Neural progenitor cell (in vitro differentiated cells): Measurements from ENCODE around the gene PNPT1. TPM values are rescaled to one million over a fixed set of nuclear protein-coding genes. Genes with fewer than 3 reads are reported as not detected.
"Not testable (repeated sequence)": the region's sequence is repeated elsewhere in the genome, so short reads cannot be mapped to it uniquely, and the experiment has no call there.

Experiments used
- DNase-seq: peaks from one replicate; pipeline ENCODE4 v3.0.0-alpha.2; 2016; ENCODE audit warnings: low spot score
- H2AFZ ChIP-seq: fragments of 200-600 bp; sonication (generic); replicated peaks from 2 replicates; pipeline ENCODE4 v1.6.1; 2016; ENCODE audit warnings: antibody characterized with exemption
- H3F3A ChIP-seq: fragments of 200-600 bp; sonication (generic); 2 replicates; pipeline ENCODE4 v1.6.1; 2016; ENCODE audit warnings: antibody characterized with exemption, low read depth
- H3K27ac ChIP-seq: fragments of 200-600 bp; sonication (generic); 2 replicates; pipeline ENCODE4 v1.5.1; 2016; ENCODE audit warnings: mild to moderate bottlenecking
- H3K27me3 ChIP-seq: fragments of 200-600 bp; sonication (generic); 2 replicates; pipeline ENCODE4 v1.6.1; 2016; ENCODE audit warnings: mild to moderate bottlenecking, moderate library complexity
- H3K36me3 ChIP-seq: fragments of 200-600 bp; sonication (generic); 2 replicates; pipeline ENCODE4 v1.5.1; 2016
- H3K4me1 ChIP-seq: fragments of 200-600 bp; sonication (generic); 2 replicates; pipeline ENCODE4 v1.6.1; 2016; ENCODE audit warnings: mixed run types
- H3K4me2 ChIP-seq: fragments of 200-600 bp; sonication (generic); 2 replicates; pipeline ENCODE4 v1.6.1; 2016
- H3K4me3 ChIP-seq: fragments of 200-600 bp; sonication (generic); 2 replicates; pipeline ENCODE4 v1.5.1; 2016
- H3K79me2 ChIP-seq: fragments of 200-600 bp; sonication (generic); 2 replicates; pipeline ENCODE4 v1.6.1; 2016; ENCODE audit warnings: low read depth
- H3K9ac ChIP-seq: fragments of 200-600 bp; sonication (generic); 2 replicates; pipeline ENCODE4 v1.6.1; 2016
- H3K9me3 ChIP-seq: fragments of 200-600 bp; sonication (generic); 2 replicates; pipeline ENCODE4 v1.5.1; 2016; ENCODE audit warnings: low read depth
- H4K20me1 ChIP-seq: fragments of 200-600 bp; sonication (generic); 2 replicates; pipeline ENCODE4 v1.6.1; 2016; ENCODE audit warnings: low read depth
- H3K27ac Mint-ChIP-seq: 3 replicates; pipeline ENCODE4 v1.8.0; 2021; ENCODE audit warnings: mixed read lengths
- H3K27me3 Mint-ChIP-seq: 2 replicates; pipeline ENCODE4 v1.8.0; 2022; ENCODE audit warnings: low read depth, mild to moderate bottlenecking, inconsistent platforms, moderate library complexity, mixed read lengths; ENCODE audit not compliant: insufficient read depth
- H3K36me3 Mint-ChIP-seq: 3 replicates; pipeline ENCODE4 v1.8.0; 2021; ENCODE audit warnings: mixed read lengths
- H3K4me1 Mint-ChIP-seq: 3 replicates; pipeline ENCODE4 v1.8.0; 2021; ENCODE audit warnings: mixed read lengths
- H3K4me3 Mint-ChIP-seq: 3 replicates; pipeline ENCODE4 v1.8.0; 2021; ENCODE audit warnings: mild to moderate bottlenecking, moderate library complexity, mixed read lengths
- H3K9me3 Mint-ChIP-seq: 3 replicates; pipeline ENCODE4 v1.8.0; 2020; ENCODE audit warnings: mixed read lengths
- EZH2 ChIP-seq: fragments of 200-600 bp; sonication (generic); IDR thresholded peaks from 2 replicates; pipeline ENCODE4 v1.6.1; 2017; ENCODE audit warnings: antibody characterized with exemption, mild to moderate bottlenecking, moderate library complexity
- EZH2phosphoT487 ChIP-seq: fragments of 200-600 bp; sonication (generic); IDR thresholded peaks from 2 replicates; pipeline ENCODE4 v1.6.1; 2017; ENCODE audit warnings: antibody characterized with exemption
- total RNA-seq: library from RNA; depleted of rRNA; stranded (reverse); fragments of >200 nt; gene quantifications from 2 replicates; pipeline ENCODE4 v1.2.3, GENCODE V29; 2015; ENCODE audit warnings: low replicate concordance
- TF ChIP-seq, protein P1 (sequence below): fragments of 200-600 bp; sonication (generic); IDR thresholded peaks from 2 replicates; pipeline ENCODE4 v1.5.1; 2017; ENCODE audit warnings: antibody characterized with exemption, mild to moderate bottlenecking

PNPT1 gene
- total RNA-seq, 1 donor from 2014 or later: 33.5 TPM

DNA sequence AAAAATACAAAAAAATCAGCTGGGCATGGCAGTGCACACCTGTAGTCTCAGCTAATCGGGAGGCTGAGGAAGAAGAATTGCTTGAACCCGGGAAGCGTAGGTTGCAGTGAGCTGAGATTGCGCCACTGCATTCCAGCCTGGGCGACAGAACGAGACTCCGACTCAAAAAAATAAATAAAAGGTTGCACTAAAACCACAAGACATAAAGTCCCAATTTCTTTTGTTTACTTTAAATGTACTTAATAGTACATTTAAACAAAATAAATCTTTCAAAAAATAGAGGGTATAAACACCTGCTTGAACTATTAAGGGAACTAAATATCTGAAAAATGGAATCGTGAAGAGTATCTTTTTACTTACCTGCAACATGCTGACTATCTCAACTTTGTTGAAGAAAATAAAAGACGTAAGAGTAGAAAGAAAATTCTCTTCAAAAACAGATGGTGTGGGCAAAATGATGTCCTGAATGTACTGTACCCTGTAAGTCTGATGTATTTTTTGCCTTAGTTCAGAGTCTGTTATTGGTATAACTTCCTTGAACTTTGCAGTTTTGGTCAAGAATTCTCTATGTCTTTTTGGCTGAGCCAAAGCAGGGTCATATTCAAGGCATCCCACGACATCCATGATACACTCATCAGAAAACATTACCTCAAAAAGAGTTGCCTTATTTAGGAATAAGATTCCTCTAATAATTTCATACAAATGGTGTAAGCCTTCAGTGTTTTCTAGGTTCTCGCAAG, 95.4 kb downstream of the PNPT1 start:
- Mint-ChIP-seq H3K4me3 (no peak overlapping the region), H3K36me3 (peaks cover 11% of the 10 kb centered on the region), H3K9me3 (no peaks in the 10 kb centered on the region), H3K4me1 (no peaks in the 10 kb centered on the region), H3K27me3 (no peaks in the 10 kb centered on the region), H3K27ac (no peak overlapping the region)
- Histone ChIP-seq H3K4me1 (no peaks in the 10 kb centered on the region), H3K9me3 (no peaks in the 10 kb centered on the region), H2AFZ (no peak overlapping the region), H3K9ac (no peak overlapping the region), H3K4me2 (no peak overlapping the region), H3K27me3 (no peaks in the 10 kb centered on the region), H4K20me1 (peaks cover 2% of the 10 kb centered on the region), H3K4me3 (no peak overlapping the region), H3K36me3 (no peaks in the 10 kb centered on the region), H3K79me2 (peaks cover 24% of the 10 kb centered on the region), H3K27ac (no peak overlapping the region), H3F3A (no peaks in the 10 kb centered on the region)
- TF ChIP-seq, protein P1, sequence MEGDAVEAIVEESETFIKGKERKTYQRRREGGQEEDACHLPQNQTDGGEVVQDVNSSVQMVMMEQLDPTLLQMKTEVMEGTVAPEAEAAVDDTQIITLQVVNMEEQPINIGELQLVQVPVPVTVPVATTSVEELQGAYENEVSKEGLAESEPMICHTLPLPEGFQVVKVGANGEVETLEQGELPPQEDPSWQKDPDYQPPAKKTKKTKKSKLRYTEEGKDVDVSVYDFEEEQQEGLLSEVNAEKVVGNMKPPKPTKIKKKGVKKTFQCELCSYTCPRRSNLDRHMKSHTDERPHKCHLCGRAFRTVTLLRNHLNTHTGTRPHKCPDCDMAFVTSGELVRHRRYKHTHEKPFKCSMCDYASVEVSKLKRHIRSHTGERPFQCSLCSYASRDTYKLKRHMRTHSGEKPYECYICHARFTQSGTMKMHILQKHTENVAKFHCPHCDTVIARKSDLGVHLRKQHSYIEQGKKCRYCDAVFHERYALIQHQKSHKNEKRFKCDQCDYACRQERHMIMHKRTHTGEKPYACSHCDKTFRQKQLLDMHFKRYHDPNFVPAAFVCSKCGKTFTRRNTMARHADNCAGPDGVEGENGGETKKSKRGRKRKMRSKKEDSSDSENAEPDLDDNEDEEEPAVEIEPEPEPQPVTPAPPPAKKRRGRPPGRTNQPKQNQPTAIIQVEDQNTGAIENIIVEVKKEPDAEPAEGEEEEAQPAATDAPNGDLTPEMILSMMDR: no peak
- TF ChIP-seq EZH2: no peak
- TF ChIP-seq EZH2phosphoT487: no peak
- DNase-seq: no peak

DNA sequence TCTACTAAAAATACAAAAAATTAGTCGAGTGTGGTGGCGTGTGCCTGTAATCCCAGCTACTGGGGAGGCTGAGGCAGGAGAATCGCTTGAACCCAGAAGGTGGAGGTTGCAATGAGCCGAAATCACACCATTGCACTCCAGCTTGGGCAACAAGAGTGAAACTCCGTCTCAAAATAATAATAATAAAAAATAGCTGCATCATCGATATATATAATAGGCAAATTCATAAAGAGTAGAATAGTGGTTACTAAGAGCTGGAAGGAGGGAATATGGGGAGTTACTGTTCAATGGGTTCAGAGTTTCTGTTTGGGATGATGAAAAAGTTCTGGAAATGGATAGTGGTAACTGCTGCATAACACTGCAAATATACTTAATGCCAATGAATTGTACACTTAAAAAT, 96.8 kb downstream of the PNPT1 start:
- not testable (repeated sequence) for H3K4me1 ChIP-seq, H3K9me3 Mint-ChIP-seq

DNA sequence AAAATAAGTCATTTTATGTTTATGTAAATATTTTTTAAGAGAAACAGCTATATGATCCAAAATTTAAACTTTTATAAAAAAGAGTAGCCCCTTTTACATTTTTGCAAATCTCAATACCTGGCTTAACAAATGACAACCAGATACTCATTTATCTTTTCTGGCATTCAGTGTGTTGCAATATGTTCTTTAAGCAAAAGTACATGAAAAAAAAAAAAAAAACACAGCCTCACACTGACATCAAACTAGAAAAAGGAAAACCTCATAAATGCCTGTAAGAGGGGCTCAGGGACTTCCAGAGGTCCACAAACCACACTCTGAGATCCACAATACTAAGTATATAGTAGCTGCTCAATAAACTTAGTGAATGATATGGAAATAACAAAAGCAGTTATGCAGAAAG, 98.1 kb downstream of the PNPT1 start:
- Histone ChIP-seq H3K79me2 (peaks cover 9% of the 10 kb centered on the region), H3K27me3 (no peaks in the 10 kb centered on the region), H3K27ac (no peak overlapping the region), H3K9ac (no peak overlapping the region), H4K20me1 (no peaks in the 10 kb centered on the region), H3K4me1 (no peaks in the 10 kb centered on the region), H3K9me3 (no peaks in the 10 kb centered on the region), H3K36me3 (no peaks in the 10 kb centered on the region), H3F3A (no peaks in the 10 kb centered on the region), H3K4me2 (no peak overlapping the region), H3K4me3 (no peak overlapping the region), H2AFZ (no peak overlapping the region)
- no peaks in the 10 kb centered on the region for H3K27me3 Mint-ChIP-seq
- TF ChIP-seq, protein P1: no peak
- TF ChIP-seq EZH2 (no peak), EZH2phosphoT487 (no peak)
- no peaks in the 10 kb centered on the region for H3K9me3 Mint-ChIP-seq
- H3K4me3 Mint-ChIP-seq: no peak overlapping the region
- no peaks in the 10 kb centered on the region for H3K4me1 Mint-ChIP-seq
- H3K27ac Mint-ChIP-seq: no peak overlapping the region
- no peak for DNase-seq
- H3K36me3 Mint-ChIP-seq: peaks cover 7% of the 10 kb centered on the region

More for the DNA sequence above, 96.8 kb downstream of the PNPT1 start:
- H3K9me3 ChIP-seq, H4K20me1 ChIP-seq, H3K9ac ChIP-seq, H3K27me3 Mint-ChIP-seq, H3K27ac Mint-ChIP-seq, H3F3A ChIP-seq, H3K4me3 ChIP-seq, H3K27ac ChIP-seq, H2AFZ ChIP-seq, H3K4me3 Mint-ChIP-seq, H3K27me3 ChIP-seq, H3K4me2 ChIP-seq, H3K36me3 Mint-ChIP-seq, H3K4me1 Mint-ChIP-seq, DNase-seq, H3K36me3 ChIP-seq: not testable (repeated sequence)
- H3K79me2 ChIP-seq: peaks cover 12% of the 10 kb centered on the region

DNA sequence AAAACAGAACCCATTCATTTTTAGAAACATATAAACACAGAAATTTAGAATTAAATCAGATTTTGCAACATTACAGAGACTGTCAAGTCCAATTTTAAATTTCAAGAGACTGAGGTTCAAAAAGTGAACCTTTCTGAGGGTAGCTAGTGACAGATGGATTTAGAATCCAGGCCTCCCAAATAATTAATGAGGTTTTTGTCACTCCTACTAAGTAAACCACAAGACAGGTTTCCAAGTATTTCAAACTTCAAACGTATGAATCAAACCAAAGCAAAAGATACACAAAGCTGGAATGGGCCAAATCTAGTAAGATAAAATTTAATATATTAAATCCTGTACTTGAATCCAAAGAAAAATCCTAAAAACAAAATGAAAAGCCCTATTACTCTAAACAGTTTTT, 101.5 kb downstream of the PNPT1 start:
- H3K4me3 ChIP-seq: no peak overlapping the region
- peaks cover 11% of the 10 kb centered on the region for H3K36me3 ChIP-seq
- H3K27me3 ChIP-seq: no peaks in the 10 kb centered on the region
- H3K9ac ChIP-seq: no peak overlapping the region
- no peaks in the 10 kb centered on the region for H3K9me3 Mint-ChIP-seq
- H3K4me2 ChIP-seq: no peak overlapping the region
- DNase-seq: no peak
- H2AFZ ChIP-seq: no peak overlapping the region
- H3K27ac ChIP-seq: no peak overlapping the region
- no peaks in the 10 kb centered on the region for H3F3A ChIP-seq
- no peaks in the 10 kb centered on the region for H3K4me1 Mint-ChIP-seq
- TF ChIP-seq EZH2phosphoT487 (no peak), EZH2 (no peak)
- TF ChIP-seq, protein P1: no peak
- no peaks in the 10 kb centered on the region for H3K27me3 Mint-ChIP-seq
- H4K20me1 ChIP-seq: no peaks in the 10 kb centered on the region
- H3K79me2 ChIP-seq: peaks cover 16% of the 10 kb centered on the region
- H3K9me3 ChIP-seq: no peaks in the 10 kb centered on the region
- H3K4me3 Mint-ChIP-seq: no peak overlapping the region
- H3K27ac Mint-ChIP-seq: no peak overlapping the region
- no peaks in the 10 kb centered on the region for H3K4me1 ChIP-seq
- peaks cover 4% of the 10 kb centered on the region for H3K36me3 Mint-ChIP-seq
